Activated T-helper 1 cell treated with anti-CD3 and anti-CD28 coated beads, Interleukin-12 subunit alpha, Interleukin-12 subunit beta, Interleukin-2, Interleukin-4 antibody, amounts not matched to agents 30 ng/mL and 10 ng/mL and 1 ng/mL, durations not matched to agents 14 hours and 24 hours and 36 hours (primary cell): ENCODE data around the gene CACNA2D1. TPM values are rescaled to one million over a fixed set of nuclear protein-coding genes. Genes with fewer than 3 reads are reported as not detected.

Experiments used
- DNase-seq: peaks from one replicate; pipeline ENCODE4 v3.0.0; 2021; ENCODE audit warnings: low spot score
- H3K27ac Mint-ChIP-seq: one replicate; pipeline ENCODE4 v1.8.0; 2021; ENCODE audit warnings: mild to moderate bottlenecking, mixed read lengths
- H3K27me3 Mint-ChIP-seq: one replicate; pipeline ENCODE4 v1.8.0; 2022; ENCODE audit warnings: mild to moderate bottlenecking, moderate library complexity, mixed read lengths; ENCODE audit not compliant: insufficient read depth
- H3K36me3 Mint-ChIP-seq: one replicate; pipeline ENCODE4 v1.8.0; 2021; ENCODE audit warnings: low read depth, mixed read lengths
- H3K4me1 Mint-ChIP-seq: one replicate; pipeline ENCODE4 v1.8.0; 2021; ENCODE audit warnings: low read depth, mixed read lengths
- H3K4me3 Mint-ChIP-seq: one replicate; pipeline ENCODE4 v1.8.0; 2021; ENCODE audit warnings: mild to moderate bottlenecking, moderate library complexity, mixed read lengths
- H3K9me3 Mint-ChIP-seq: one replicate; pipeline ENCODE4 v1.8.0; 2021; ENCODE audit warnings: mixed read lengths
- intact Hi-C: fragments of 100-400 bp; cut with micrococcal nuclease; formaldehyde crosslinking; loops from one replicate; pipeline ENCODE4 v1.15.1; 2024
- total RNA-seq: library from RNA; stranded (reverse); gene quantifications from 2 replicates; pipeline ENCODE4 v1.2.3, GENCODE V29; 2022

CACNA2D1 gene
- total RNA-seq, 1 donor from 2014 or later = not detected

- Mint-ChIP-seq H3K27me3 (no peaks in the 10 kb centered on the region), H3K4me3 (no peak overlapping the region), H3K4me1 (no peaks in the 10 kb centered on the region), H3K27ac (no peak overlapping the region), H3K36me3 (no peaks in the 10 kb centered on the region), H3K9me3 (peaks cover 5% of the 10 kb centered on the region)
- no peak for DNase-seq
- intact Hi-C loops = no loop called here
Measured at GRCh38 chr7:82051601-82052000, 392.0 kb downstream of the CACNA2D1 start.

- Mint-ChIP-seq H3K9me3 (no peaks in the 10 kb centered on the region), H3K4me1 (no peaks in the 10 kb centered on the region), H3K27me3 (no peaks in the 10 kb centered on the region), H3K4me3 (no peak overlapping the region), H3K27ac (no peak overlapping the region), H3K36me3 (no peaks in the 10 kb centered on the region)
- intact Hi-C loops = no loop called here
- DNase-seq = no peak
Measured at GRCh38 chr7:82050792-82051191, 392.8 kb downstream of the CACNA2D1 start.

- no peaks in the 10 kb centered on the region for H3K9me3 Mint-ChIP-seq
- intact Hi-C loops = loop anchor here (10.0 kb wide), 1 partner anchor 435 kb away; no protein-coding TSS in a partner anchor
- no peaks in the 10 kb centered on the region for H3K4me1 Mint-ChIP-seq
- no peak overlapping the region for H3K4me3 Mint-ChIP-seq
- H3K27me3 Mint-ChIP-seq = no peaks in the 10 kb centered on the region
- H3K36me3 Mint-ChIP-seq = no peaks in the 10 kb centered on the region
- no peak overlapping the region for H3K27ac Mint-ChIP-seq
- no peak for DNase-seq
Measured at GRCh38 chr7:82049891-82050533, 393.6 kb downstream of the CACNA2D1 start.

DNA sequence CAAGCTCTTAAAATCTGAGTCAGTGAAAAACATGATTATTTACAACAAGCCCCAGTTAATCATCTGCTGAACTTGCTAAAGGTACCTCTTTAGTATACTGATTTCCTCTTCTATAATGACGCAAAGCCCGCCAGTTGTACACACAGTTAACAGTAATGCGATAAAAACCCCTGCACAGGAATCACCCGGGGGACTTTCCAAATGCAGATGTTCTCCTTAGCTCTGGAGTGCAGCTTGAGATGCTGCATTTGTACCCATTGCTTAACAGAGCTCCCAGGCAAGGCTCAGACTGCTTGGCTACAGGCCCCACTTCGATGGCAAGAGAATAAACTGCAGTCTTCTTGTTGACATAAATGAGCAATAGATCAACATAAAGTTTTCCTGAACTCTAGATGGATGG lies 394.1 kb downstream of the CACNA2D1 start:
- Mint-ChIP-seq H3K27me3 (no peaks in the 10 kb centered on the region), H3K4me1 (no peaks in the 10 kb centered on the region), H3K36me3 (no peaks in the 10 kb centered on the region), H3K27ac (no peak overlapping the region), H3K4me3 (no peak overlapping the region), H3K9me3 (no peaks in the 10 kb centered on the region)
- no peak for DNase-seq
- intact Hi-C loops = loop anchor here (10.0 kb wide), 1 partner anchor 435 kb away; no protein-coding TSS in a partner anchor

DNA sequence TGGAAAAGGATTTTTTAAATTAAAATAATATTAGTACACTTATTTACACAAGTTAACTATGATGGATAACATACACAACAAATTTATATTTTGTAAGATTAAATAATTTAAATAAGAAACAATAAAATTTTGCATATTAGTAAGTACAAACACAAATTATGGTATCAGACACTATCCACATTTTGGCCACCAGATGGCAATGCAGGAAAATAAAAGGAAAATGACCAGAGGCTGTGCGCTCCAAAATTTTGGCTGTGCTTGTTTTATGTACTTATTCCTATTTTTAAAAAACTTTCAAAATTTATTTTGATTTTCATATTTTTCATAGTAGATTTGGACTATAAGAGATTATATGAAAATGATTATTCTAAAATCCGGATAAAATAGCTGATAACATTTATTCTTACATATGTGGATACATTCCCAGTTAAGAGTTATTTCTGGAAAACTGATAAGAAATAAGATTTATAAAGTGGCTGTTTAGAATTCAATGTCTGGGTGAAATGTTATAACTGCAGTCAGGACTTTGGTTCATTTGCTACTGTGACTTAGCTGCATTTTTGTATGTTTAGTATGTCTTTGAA lies 399.0 kb downstream of the CACNA2D1 start:
- no peak for DNase-seq
- Mint-ChIP-seq H3K27me3 (no peaks in the 10 kb centered on the region), H3K4me1 (no peaks in the 10 kb centered on the region), H3K4me3 (no peak overlapping the region), H3K9me3 (no peaks in the 10 kb centered on the region), H3K36me3 (no peaks in the 10 kb centered on the region), H3K27ac (no peak overlapping the region)
- intact Hi-C loops = loop anchor here (1.0 to 10.0 kb wide), 3 partner anchors 440 to 685 kb away; no protein-coding TSS in a partner anchor

DNA sequence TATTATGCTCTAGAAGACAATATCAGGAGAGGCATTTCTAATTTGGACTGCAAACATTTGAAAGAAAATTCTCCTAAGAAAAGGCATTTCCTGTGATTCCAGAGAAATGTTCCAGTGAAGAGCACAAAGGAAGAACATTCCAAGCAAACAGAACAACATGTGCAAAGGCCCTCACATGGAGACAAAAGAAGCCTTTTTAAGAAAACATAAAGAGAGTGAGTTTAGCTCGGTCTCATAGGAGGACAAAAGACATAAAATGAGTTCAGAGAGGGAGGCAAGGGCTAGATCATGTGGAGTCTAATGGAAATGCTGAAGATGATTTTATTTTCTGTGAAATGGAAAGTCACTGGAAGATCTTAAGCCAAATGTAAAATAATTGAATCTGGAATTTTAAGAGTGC lies 404.0 kb downstream of the CACNA2D1 start:
- H3K4me1 Mint-ChIP-seq = no peaks in the 10 kb centered on the region
- no peak overlapping the region for H3K27ac Mint-ChIP-seq
- intact Hi-C loops = loop anchor here (10.0 kb wide), 1 partner anchor 445 kb away; no protein-coding TSS in a partner anchor
- no peaks in the 10 kb centered on the region for H3K36me3 Mint-ChIP-seq
- H3K27me3 Mint-ChIP-seq = no peaks in the 10 kb centered on the region
- no peak overlapping the region for H3K4me3 Mint-ChIP-seq
- no peak for DNase-seq
- H3K9me3 Mint-ChIP-seq = no peaks in the 10 kb centered on the region

DNA sequence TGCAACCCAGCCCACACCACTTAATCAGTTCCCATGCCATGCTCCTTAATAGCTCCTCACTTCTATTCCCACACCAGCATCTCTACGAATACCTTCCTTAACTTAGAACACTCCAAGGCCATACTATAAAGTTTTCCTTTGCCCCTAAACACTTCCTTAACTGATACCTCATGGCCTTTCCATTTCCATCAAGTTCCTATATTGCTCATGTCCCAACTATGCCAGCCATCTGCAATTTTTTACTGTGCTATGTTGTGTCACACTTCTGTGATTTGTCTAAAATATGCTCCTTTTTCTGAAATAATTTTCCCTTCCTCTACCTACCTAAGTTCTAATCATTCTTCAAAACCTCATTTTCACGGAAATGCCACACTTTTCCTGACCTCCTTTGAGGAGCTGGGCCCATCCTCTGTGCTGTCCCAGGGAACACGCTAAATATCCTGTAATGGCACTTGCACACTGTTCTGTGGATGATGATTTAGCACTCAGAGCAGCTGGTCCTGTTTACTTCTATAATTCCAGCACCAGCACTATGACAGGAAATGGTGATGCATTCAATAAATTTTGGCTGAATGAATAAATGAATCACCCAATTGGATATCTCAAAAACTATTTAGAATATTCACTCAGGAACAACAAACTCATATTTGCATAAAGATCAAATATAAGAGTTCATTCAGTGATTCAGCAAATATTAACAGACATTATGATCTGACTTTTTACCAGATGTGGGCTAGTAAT lies 407.3 kb downstream of the CACNA2D1 start:
- Mint-ChIP-seq H3K27me3 (no peaks in the 10 kb centered on the region), H3K27ac (no peak overlapping the region), H3K4me3 (no peak overlapping the region), H3K36me3 (no peaks in the 10 kb centered on the region), H3K9me3 (no peaks in the 10 kb centered on the region), H3K4me1 (no peaks in the 10 kb centered on the region)
- DNase-seq = no peak
- intact Hi-C loops = no loop called here

- Mint-ChIP-seq H3K4me1 (no peaks in the 10 kb centered on the region), H3K36me3 (no peaks in the 10 kb centered on the region), H3K27me3 (no peaks in the 10 kb centered on the region), H3K4me3 (no peak overlapping the region), H3K27ac (no peak overlapping the region), H3K9me3 (no peaks in the 10 kb centered on the region)
- no peak for DNase-seq
- intact Hi-C loops = no loop called here
Measured at GRCh38 chr7:82035456-82035855, 408.1 kb downstream of the CACNA2D1 start.

- Mint-ChIP-seq H3K27me3 (no peaks in the 10 kb centered on the region), H3K4me3 (no peak overlapping the region), H3K4me1 (no peaks in the 10 kb centered on the region), H3K36me3 (no peaks in the 10 kb centered on the region), H3K27ac (no peak overlapping the region), H3K9me3 (no peaks in the 10 kb centered on the region)
- intact Hi-C loops = no loop called here
- no peak for DNase-seq
Measured at GRCh38 chr7:82032901-82033300, 410.7 kb downstream of the CACNA2D1 start.

GRCh38 chr7:82029236-82029913 lies 414.2 kb downstream of the CACNA2D1 start:
- H3K4me3 Mint-ChIP-seq = no peak overlapping the region
- H3K27ac Mint-ChIP-seq = no peak overlapping the region
- intact Hi-C loops = no loop called here
- H3K36me3 Mint-ChIP-seq = no peaks in the 10 kb centered on the region
- no peaks in the 10 kb centered on the region for H3K4me1 Mint-ChIP-seq
- DNase-seq = no peak
- H3K9me3 Mint-ChIP-seq = no peaks in the 10 kb centered on the region
- H3K27me3 Mint-ChIP-seq = no peaks in the 10 kb centered on the region

GRCh38 chr7:82028097-82028496 lies 415.5 kb downstream of the CACNA2D1 start:
- Mint-ChIP-seq H3K4me3 (no peak overlapping the region), H3K4me1 (no peaks in the 10 kb centered on the region), H3K27ac (no peak overlapping the region), H3K9me3 (no peaks in the 10 kb centered on the region), H3K27me3 (no peaks in the 10 kb centered on the region), H3K36me3 (no peaks in the 10 kb centered on the region)
- DNase-seq = no peak
- intact Hi-C loops = no loop called here

DNA sequence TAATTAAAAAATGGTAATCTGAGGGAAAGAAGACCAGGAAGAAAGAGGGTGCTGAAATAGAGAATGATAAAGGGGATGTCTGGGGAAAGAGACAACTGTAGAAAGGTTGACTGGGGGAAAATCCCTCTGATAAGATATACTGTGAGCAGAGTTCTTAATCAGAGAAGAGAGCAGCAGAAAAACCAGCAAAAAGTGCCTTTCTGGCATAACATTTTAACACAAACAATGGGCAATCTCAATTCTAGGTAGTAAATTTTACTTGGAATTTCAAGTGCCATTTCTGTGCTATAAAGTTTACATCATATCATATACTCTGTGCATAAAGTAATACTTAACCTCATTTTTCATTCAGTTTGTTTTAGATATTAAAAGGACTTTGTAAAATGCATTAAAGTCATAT lies 421.9 kb downstream of the CACNA2D1 start:
- Mint-ChIP-seq H3K27ac (no peak overlapping the region), H3K9me3 (no peaks in the 10 kb centered on the region), H3K27me3 (no peaks in the 10 kb centered on the region), H3K4me1 (no peaks in the 10 kb centered on the region), H3K36me3 (no peaks in the 10 kb centered on the region), H3K4me3 (no peak overlapping the region)
- DNase-seq = no peak
- intact Hi-C loops = no loop called here

DNA sequence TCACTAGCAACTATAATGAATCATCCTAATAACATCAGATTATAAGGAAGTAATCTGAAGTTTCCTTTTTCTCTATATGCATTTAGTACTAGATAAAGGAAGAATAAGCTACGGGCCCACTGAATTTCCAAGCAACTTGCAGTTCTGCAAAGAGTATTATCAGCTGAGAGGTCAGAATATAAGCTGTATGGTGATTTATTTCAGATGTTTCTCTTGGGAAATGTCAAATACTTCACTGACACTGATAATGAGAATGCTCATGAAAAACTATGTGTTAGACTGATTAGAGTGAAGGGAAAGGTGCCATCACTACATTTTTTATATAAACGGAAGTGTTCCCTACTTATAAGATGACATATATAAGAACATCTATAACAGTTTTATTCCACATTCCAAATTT lies 422.5 kb downstream of the CACNA2D1 start:
- intact Hi-C loops = no loop called here
- Mint-ChIP-seq H3K36me3 (no peaks in the 10 kb centered on the region), H3K27ac (no peak overlapping the region), H3K27me3 (no peaks in the 10 kb centered on the region), H3K4me3 (no peak overlapping the region), H3K9me3 (no peaks in the 10 kb centered on the region), H3K4me1 (no peaks in the 10 kb centered on the region)
- DNase-seq = no peak
